HG03108 (cell line): Measurements from ENCODE around the gene PDE10A.

Experiments used
- ATAC-seq: cut with Tn5 transposase; IDR thresholded peaks from one replicate; pipeline ENCODE4 v1.9.1; 2021; ENCODE audit warnings: moderate library complexity; ENCODE audit not compliant: unreplicated experiment

Gene PDE10A

DNA sequence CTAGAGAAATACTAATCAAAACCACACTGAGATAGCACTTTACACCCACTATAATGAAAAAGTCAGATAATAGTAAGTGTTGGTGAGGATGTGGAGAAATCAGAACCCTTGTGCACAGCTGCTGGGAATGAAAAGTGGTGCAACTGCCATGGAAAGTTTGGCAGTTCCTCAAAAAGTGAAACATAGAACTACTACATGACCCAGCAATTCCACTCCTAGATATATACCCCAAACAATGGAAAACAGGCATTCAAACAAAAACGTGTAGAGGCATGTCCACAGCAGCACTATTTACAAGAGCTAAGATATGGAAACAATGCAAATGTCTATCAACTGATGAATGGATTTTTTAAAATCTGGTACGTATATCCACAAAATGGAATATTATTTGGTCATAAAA is 236.1 kb downstream of the PDE10A start:
- ATAC-seq: no peak

DNA sequence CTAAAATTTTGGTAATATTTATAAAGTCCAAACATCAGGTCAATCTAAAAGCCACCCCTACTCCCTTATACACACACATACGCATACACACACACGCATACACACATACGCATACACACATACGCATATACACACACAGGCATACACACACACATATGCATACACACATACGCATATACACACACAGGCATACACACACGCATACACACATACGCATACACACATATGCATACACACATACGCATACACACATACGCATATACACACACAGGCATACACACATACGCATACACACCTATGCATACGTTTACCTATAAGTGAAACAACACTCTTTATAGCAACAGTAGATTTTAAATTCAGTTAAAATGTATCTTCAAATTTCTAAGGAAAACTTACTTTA is 240.8 kb downstream of the PDE10A start:
- ATAC-seq: no peak

DNA sequence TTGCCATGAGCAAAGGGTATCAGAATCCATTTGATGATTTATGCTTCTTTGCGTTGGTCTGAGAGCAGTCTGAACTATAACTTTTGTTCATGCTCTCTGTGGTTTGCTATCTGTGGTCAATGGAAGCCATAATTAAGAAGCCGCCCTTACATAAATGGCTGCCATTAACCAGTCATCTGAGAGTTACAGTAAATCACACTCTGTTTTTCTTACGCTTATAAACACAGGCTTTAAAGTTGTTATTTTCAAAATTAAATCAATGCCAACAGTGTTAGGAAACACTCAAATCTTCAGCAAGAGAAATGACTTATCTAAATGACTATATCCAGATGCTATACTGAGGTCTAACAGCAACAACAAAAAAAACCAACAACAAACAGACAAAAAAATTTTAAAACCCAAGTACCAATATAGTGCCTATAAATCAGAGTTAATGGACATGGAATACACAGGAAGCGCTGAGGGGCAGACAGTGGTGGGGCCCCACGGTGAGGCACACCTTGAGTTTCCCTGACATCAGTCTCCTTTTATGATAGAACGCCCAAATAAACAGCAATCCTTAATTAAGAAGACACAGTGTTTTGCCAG is 245.7 kb downstream of the PDE10A start:
- no peak for ATAC-seq

DNA sequence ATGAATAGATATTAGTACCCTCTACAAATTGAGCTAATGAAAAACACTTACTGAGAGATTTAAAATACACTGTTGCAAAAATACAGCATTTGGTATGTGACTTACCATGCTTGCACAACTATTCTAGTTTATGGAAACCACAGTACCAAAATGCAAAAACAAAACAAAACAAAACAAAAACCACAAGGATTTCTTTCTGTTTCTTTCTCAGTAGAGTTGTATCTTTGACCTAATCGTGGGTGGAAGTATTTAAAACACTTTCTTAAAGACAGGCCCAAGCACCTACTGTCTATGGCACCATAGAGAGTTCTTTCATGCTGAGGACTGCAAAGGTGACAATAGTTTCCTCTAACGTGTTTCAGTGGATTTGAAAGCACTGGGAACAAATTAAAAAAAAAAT is 258.3 kb downstream of the PDE10A start:
- no peak for ATAC-seq

DNA sequence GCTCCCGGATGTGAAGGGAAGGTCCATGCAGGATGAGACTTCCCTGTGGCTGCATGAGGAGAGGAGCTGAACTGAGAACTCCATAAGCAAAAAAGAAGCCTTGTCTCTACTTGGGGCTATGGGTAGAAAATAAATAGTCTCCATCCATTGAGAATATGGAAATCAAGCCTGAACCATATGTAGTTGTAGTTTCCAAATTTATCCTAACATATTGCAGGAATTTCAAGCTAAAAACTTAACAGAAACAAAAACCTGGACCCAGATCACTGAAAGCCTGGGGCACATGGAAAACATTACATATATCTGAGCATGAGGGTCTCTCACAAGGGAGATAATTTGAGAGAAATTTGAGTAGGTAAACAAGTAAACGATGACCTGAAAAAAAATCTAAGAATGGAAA is 258.7 kb downstream of the PDE10A start:
- no peak for ATAC-seq

DNA sequence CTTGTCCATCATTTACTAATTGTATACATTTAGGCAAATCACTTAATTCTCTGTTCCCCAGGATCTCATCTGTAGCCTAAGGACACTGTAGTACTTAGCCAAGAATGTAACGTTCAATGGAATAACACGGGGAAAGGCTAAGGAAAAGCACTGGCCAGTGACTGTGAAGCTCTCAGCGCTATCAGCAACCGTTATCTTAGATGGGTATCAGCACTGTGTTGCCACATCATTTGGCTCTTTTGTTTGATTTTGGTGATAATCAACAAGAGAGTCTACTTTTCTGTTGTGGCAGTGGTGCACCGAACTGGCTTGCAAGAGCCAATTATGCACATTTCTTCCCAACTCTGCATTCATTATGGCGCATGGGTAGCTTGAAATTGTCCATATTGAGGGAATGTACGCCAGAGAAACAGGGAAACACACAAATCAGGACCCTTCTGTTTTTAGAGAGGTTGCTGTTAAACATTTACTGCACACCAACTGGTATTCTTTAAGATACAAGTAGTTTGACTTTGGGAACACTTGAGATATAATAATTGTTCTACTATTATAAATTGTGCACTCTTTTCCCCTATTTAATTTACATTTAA is 259.9 kb downstream of the PDE10A start:
- no peak for ATAC-seq

DNA sequence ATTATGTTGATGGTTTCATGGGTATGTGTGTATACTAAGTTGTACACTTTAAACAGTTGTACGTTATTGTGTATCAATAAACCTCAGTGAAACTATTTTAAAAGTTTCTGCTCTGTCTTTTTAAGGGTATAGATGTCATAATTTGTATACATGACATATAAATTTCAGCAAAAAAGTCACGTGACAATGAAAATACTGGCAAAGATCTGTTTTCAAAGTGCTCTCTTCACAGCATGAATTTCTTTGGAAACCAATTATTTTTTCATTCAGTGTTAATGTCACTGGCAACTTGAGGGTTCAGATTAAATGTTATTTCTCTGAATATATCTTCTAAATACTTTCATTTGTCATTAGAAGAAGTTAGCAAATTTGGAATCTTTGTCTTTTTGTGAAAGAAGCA is 261.9 kb downstream of the PDE10A start:
- ATAC-seq: no peak

DNA sequence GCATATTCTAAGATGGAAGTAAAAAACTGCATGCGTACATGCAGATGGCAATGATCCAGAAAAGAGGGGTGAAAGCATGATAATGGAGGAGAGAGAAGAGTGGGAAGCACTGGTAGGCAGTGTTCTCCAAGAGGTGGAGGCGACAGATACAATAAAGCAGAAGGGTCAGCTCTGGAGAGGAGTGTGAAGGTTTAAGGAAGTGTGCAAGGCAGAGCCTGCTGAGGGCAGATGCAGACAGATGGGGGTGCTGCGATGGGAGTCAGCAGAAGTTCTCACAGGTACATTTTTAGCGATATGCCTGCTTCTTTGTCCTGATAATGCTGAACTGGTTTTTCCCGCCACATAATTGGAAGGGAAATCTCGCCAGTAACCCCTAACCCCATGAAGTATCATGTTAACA is 272.6 kb downstream of the PDE10A start:
- no peak for ATAC-seq

DNA sequence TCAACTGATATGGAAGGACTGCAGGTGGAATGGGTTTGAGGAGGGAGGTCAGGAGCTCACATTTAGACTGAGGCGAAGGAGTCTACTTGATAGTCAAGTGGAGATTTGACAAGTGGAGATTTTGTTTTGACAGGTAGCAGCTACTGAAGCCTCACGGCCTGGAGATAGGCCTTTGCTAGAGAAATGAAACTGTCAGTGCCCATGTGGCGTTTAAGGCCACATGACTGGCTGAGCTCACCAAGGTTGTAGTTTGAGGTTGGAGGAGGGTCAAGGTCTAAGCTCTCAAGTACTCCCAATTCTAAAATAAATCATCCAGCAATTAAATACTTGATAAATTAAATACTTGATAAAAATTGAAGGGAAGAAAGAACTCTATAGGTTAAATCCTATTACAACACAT is 273.5 kb downstream of the PDE10A start:
- no peak for ATAC-seq

DNA sequence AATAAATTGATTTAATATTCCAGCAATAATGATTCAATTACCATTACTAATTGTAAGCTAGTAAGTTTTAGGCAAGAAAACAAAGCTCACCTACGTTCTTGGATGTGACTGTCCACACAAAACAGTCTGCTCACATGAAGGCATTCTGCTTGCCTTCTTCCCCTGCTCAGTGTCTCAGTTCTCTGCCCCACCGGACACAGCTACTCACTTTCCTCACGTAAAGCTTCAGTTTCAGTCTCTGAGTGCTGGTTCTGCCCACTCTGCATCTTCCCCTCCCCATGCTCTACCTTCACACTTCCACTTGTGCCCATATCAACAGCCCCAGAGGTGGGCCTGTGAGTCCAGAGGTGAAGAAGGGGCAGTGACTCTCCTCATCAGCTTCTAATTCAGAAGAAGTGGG is 279.7 kb downstream of the PDE10A start:
- ATAC-seq: no peak

DNA sequence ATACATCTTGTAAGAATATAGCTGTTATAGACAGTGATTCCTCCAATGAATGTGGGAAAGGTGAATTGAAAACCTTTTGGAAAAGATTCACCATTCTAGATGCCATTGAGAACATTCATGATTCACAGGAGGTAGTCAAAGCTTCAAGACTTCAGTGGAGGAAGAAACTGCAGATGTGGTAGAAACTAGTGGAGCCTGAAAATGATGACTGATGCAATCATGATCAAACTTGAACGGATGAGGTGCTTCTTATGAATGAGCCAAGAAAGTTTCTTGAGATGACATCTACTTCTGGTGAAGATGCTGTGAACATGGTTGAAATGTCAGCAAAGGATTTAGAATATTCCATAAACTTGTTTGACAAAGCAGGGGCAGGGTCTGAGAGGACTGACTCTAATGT is 286.9 kb downstream of the PDE10A start:
- ATAC-seq: no peak

DNA sequence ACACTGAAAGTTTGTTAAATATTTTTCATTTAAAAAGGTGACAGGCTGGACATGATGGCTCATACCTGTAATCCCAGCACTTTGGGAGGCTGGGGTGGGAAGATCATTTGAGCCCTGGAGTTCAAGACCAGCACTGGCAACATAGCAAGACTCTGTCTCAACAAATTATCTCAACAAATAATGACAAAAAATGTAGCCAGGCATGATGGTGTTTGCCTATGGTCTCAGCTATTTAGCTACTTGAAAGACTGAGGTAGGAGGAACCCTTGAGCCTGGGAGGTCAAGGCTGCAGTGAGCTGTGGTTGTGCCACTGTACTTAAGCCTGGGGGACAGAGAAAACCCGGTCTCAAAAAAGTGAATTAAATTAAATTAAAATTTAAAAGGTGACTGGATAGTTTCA is 297.7 kb downstream of the PDE10A start:
- no peak for ATAC-seq

DNA sequence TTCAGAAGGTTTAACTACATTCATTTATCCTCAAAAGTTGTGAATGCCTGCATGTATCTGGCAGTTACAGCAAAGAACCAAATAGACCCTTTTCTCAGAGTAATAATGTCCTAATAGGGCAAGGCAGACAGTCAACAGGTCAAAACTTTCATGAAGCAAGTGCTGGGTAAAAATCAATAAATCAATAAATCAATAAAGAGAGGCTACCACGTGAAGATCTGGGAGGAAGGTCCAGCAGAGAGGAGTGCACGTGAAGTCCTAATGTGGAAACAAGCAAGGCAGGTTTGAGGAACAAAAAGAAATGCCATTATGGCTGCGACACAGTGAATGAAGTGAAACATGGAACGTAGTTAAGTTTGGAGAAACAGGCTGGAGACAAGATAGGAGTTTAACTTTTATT is 317.3 kb downstream of the PDE10A start:
- no peak for ATAC-seq

DNA sequence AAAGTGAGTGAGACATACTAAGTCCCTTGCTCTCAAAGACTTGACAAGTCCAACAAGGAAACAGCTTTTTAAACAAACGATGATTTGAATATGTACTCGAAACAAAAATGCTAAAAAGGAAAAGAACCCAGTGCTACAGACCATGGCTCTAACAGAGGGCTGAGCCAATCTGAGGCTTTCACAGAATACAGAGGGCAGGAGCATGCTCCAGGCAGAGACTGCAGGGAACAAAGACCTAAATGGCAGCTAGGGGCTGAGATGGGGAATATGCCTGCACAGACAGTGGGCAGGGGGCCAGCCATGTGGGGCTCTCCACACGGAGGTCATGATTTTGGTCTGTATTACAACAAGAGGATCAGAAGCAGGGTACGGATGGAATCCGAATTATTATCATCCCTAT is 322.5 kb downstream of the PDE10A start:
- ATAC-seq: no peak

DNA sequence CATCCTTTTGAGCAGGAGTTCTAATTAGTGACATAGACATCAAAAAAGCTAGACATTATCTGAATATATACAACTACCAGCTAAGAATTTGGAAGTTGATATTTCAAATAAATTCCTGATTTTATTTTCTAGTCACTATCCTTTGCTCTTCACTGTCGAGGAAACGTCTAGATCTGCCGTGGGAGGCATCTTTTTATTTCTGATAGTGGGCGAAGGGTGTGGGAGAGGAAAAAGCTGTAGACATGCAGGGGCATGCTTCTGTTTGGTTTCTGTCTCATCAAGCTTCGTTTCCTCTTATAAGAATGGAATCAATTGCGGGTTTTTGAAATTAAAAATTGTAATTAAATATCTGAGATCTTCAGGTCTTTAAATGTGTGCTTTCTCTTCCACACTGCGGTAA is 337.4 kb downstream of the PDE10A start:
- no peak for ATAC-seq

DNA sequence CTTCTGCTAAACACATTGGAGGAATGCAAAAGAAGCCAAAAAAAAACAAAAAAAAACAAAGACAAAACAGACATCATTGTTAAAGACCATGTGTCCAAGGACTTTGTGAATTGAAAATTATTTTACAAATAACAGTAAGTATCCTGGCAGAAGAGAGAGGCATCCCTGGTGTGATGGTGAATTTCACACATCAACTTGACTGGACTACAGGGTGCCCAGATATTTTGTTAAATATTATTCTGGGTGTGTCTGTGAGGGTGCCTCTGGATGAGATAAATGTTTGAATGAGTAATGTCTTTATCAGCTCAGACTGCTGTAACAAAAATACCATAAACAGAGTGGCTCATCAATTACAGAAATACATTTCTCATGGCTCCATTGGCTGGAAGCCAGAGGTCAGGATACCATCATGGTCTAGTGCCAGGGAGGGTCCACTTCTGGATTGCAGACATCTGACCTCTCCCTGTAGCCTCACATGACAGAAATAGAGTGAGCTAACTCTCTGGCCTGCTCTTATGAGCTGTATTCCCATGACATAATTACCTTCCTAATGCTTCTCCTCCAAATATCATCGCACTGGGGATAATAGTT is 341.4 kb downstream of the PDE10A start:
- ATAC-seq: no peak

DNA sequence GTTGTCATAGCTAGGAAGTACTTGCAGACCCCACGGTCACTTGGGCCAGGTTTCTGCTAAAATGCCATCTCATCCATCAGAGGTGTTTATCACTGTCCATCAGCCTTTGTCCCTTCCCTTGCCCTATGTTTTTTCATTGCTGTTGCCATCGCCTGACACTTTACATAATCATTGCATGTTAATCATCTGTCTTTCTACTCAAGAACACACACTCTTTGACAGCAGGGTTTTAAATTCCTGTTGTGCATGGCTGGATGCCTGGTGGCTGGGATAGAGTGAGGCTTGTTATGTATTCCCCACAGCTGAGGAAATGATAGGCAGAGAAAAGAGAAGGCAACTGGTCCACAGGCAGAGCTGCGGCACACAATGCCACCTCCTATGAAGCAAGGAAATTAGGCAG is 341.9 kb downstream of the PDE10A start:
- no peak for ATAC-seq

DNA sequence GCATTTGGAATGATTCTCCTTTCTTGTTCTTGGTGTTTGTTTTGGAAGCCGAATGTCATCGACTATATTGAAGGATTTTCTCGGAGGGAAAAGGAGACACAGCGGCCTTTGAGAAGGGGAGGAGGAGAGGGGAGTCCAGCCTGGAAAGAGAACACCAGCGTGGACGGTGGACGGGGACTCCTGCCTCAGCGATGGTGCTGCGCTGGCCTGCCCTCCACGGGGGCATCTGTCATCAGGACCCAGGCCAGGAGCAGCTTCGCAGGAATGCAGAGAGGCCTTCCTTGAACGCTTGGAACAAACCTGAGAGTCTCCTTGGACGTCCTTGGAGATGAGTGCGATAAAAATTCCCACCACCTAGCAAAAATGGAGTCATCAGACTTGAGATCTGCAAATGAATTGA is 345.3 kb downstream of the PDE10A start:
- ATAC-seq: no peak

DNA sequence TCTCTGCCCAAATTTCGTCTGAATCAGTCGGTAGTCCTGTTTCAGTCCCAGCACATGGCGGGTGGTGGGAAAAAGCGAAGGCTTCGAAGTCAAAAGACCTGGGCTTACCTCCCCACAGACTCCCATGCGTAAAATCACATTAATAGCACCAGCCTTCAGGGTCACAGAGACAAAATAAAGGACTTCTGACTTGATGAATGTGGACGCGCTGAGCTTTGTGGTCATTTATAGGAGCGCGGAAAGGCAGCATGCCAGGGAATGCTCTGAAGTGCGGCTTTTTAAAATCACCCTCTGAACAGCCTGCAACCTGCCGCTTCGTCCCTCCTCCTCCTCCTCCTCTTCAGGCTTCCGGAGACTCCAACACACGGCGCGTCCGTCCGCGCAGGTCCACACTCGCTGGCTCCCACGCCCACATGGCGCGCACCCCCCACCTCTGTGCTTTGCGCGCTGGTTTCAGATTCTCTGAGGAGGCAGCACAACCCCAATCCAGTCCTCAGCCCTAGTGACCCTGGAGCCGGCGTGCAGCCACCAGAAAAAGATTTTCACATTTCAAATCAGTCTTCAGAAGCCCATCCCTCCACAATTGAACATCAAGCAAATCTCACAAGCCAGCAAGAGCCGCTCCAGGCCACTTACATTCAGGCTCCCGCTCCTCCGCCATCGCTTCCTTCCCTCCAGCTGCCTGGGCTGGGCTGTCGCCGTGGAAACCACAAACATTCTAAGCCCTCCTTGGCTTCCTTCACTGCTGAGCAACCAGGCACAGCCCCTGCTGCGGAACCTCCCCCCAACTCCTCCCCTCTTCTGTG is 353.9 kb downstream of the PDE10A start, which contains the start of gene C6orf118:
C6orf118 (minus strand) TSS at position 680 of the 806 bp plus-strand sequence; CDS start at position 661, 19 bp downstream.
- ATAC-seq: no peak

DNA sequence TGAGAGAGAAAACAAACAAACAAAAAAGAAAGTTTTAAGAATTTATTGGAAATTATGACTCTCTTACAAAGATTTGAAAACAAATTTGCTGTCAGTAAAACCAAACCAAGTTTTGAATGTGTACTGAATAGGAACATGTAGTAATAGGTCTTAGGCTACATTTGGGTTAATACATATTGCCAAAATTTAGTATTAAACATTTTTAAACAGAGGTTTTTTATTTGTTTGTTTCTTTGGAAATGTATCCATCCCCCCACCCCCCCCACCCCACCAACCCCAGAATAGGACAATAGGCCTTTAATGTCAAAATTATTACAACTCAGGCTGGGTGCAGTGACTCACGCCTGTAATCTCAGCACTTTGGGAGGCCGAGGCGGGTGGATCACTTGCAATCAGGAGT is 356.1 kb downstream of the PDE10A start:
- no peak for ATAC-seq

DNA sequence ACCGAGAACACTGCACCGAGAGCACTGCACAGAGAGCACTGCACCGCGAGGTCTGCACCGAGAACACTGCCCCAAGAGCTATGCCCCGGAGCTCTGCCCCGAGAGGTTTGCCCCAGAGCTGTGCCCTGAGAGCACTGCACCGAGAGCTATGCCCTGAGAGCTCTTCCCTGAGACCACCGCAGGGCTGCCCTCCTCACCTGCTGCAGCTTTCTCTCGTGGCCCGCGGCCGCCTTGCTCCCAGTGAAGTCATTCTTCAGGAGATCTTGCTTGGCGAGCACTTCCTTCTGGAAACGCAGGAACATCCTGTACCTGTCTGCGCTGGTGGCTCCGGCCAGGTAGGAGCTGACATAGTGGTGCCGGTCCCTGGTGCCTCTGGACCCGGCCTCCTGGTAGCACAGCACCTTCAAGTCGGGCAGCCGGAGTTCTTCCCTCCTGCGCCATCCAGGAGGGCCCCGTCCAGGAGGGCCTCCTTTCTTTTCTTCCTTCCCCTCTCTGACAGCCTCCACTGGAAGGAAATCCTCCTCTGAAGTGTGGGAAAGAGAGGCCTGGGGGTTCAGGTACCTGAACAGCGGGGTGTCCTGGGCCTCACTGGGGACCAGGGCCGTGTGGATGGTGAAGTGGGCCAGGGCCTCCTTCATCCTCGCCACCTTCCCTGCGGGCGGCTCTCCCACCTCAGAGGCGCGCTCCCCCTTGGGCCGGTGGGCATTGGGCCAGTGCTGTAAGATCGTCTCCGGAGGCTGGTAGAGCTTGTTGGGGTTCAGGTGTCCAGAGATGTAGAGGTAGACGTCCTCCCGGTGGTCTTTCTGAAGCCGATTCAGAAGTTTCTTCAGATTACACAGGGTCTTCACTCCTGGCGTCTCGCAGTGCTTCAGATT is 361.4 kb downstream of the PDE10A start:
- ATAC-seq: no peak
